Measurements from ENCODE around the gene PATL1.
"Not testable (repeated sequence)": the region's sequence is repeated elsewhere in the genome, so short reads cannot be mapped to it uniquely, and the experiment has no call there.

Gene PATL1, protein sequence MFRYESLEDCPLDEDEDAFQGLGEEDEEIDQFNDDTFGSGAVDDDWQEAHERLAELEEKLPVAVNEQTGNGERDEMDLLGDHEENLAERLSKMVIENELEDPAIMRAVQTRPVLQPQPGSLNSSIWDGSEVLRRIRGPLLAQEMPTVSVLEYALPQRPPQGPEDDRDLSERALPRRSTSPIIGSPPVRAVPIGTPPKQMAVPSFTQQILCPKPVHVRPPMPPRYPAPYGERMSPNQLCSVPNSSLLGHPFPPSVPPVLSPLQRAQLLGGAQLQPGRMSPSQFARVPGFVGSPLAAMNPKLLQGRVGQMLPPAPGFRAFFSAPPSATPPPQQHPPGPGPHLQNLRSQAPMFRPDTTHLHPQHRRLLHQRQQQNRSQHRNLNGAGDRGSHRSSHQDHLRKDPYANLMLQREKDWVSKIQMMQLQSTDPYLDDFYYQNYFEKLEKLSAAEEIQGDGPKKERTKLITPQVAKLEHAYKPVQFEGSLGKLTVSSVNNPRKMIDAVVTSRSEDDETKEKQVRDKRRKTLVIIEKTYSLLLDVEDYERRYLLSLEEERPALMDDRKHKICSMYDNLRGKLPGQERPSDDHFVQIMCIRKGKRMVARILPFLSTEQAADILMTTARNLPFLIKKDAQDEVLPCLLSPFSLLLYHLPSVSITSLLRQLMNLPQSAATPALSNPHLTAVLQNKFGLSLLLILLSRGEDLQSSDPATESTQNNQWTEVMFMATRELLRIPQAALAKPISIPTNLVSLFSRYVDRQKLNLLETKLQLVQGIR

DNA sequence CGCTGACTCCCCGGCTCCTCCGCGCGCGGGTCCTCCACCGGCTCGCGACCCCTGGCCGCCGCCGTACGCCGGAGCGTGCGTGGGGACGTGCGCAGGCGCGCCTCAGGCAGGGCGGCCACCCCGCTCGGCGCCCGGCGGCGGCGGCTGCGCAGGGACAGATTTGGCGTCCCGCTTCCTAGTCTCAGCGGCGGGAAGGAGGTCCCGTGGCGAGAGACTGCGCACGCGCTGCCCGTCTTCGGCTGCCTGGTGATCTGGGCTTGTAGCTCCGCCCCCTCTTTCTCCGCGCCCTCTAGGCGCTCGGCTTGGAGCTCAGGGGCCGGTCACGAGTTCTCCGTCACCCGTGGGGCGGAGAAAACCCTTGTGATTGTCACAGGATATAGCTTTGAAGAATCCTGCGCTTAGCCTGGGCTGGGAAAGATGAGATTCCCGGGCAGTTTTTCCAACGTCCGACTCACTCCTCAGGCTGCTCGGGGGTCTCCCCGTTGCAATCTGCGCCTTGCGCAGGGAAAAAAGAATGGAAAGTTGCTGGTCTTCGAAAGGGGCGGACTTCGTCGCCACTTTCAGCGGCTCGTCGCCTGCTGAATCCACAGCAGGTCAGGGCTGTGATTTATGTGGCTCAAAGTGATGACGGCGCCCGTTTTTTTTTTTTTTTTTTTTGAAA is at the start of gene PATL1:
PATL1 (minus strand) TSS at position 88 of the 661 bp plus-strand sequence. CDS start 142 bp downstream, outside the sequence.
- DNase-seq: peak; percentile 99

- DNase-seq: peak; percentile 66
Measured at GRCh38 chr11:59716051-59716450, 47.2 kb upstream of the PATL1 start.

DNA sequence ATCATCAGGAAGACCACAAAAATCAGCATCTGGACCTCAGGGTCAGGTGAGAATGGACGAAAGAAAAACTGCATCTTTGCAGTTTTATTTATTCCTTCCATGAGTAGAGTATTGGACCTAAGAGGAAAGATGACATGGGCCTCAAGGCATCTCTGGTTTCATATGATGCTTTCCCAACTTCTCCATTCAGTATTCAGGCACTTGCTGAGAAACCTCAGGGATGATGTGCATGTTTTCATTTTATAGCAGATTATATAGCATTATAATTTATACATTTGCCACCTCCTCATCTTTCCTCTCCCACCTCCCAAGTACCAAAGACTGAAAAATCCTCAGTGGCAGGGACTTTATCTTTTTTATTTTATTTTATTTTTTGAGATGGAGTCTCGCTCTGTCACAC is 44.9 kb upstream of the PATL1 start, which contains the start of gene OR10V1:
OR10V1 (minus strand) TSS at position 101 of the 400 bp plus-strand sequence; CDS start at position 101, 0 bp downstream.
- no peak for DNase-seq

- peak; percentile 16 for DNase-seq
Measured at GRCh38 chr11:59710136-59710847, 41.5 kb upstream of the PATL1 start.

DNA sequence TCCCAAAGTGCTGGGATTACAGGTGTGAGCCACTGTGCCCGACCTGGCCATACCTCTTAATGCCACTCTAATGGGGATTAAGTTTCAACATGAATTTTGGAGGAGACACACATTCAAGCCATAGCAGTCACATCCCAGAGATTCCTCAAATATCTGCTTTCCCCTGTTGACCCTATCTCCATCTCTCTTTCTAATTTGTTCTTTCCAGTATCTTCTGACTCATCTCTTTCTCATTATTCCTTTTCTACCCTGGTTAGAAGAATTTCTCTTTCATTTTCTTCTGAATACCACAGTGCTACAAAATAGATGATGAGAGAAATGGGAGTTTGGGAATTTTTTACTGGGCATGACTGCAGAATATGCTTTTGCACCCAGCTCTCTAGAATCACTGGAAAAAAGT is 39.7 kb upstream of the PATL1 start:
- no peak for DNase-seq

GRCh38 chr11:59707371-59707770 is 38.5 kb upstream of the PATL1 start:
- no peak for DNase-seq

DNA sequence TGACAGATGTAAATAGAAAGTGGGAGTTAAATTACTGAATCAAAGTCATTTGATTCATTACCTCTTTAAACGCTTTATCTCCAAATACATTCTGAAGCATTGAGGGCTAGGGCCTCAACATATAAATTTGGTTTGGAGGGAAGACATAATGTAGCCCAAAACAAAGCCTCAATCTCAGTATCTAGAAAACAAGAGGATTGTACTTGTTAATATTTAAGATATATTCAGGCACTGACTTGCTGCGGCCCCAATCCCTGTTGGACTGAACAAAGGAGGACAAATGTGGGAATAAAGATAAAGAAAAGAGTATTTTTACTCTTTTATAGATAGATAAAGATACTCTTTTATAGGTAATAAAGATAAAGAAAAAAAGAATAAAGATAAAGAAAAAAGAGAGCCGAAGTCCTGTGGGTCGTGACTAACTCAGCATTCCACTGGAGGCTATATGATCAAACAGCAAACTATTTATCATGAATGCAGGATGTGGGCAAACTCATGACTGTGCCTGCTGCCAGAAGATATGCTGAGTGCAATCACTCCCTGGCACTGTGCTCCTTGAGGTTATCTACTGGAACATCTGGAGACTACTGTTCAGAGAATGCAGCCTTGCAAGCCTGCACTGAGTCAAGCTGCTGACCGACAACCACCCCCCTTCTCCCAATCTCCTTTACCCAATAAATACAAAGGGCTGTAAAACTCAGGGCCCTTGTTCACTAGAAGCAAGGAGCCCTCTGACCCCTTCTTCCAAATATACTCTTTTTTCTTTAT is 37.9 kb upstream of the PATL1 start:
- DNase-seq: peak; percentile 94

DNA sequence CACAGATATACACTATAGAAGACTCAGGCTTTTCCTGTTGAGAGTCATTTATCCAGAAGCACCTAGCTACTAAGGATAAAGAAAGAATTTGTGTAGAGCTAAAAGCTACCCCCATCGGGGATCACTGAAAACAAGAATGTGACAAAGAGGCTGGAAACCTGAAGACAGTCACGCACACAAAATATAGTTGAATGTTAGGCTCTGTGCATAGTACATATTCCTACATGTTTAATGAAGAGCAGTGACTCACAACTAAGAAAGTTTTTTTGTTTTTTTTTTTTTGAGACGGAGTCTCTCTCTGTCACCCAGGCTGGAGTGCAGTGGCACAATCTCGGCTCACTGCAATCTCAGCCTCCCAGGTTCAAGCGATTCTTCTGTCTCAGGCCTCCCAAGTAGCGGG is 36.5 kb upstream of the PATL1 start:
- no peak for DNase-seq

- DNase-seq: not testable (repeated sequence)
Measured at GRCh38 chr11:59703515-59703914, 34.7 kb upstream of the PATL1 start.

DNA sequence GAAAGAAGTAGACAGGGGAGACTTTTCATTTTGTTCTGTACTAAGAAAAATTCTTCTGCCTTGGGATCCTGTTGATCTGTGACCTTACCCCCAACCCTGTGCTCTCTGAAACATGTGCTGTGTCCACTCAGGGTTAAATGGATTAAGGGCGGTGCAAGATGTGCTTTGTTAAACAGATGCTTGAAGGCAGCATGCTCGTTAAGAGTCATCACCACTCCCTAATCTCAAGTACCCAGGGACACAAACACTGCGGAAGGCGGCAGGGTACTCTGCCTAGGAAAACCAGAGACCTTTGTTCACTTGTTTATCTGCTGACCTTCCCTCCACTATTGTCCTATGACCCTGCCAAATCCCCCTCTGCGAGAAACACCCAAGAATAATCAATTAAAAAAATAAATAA is 31.3 kb upstream of the PATL1 start:
- not testable (repeated sequence) for DNase-seq

DNA sequence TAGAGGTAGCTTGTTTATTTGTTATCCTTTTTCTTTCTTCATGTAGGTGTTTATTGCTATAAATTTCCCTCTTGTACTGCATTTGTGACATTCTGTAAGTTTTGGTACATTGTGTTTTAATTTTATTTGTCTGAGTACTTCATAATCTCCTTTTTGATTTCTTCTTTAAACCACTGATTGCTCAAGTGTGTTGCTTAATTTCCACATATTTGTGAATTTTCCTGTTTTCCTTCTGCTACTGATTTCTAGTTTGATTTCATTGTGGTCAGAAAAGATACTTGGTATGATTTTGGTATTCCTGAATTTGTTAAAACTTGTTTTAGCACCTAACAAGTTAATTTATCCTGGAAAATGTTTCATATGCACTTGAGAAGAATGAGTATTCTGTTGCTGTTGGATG is 29.7 kb upstream of the PATL1 start:
- DNase-seq: no peak

DNA sequence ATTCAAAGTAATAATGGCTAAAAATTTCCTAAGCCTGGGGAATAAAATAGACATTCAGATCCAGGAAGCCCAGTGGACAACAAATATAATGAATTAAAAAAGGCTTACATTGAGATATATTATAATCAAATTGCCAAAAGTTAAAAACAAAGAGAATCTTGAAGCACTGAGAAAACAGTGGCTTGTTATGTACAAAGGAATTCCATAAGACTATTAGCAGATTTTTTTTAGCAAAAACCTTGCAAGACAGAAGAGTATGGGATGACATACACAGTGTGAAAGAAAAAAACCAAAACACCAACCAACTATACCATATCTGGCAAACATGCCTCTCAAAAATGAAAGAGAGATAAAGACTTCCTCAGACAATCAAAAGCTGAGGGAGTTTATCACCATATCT is 24.1 kb upstream of the PATL1 start:
- DNase-seq: no peak

- peak; percentile 22 for DNase-seq
Measured at GRCh38 chr11:59691156-59691555, 22.3 kb upstream of the PATL1 start.

- no peak for DNase-seq
Measured at GRCh38 chr11:59689015-59689414, 20.2 kb upstream of the PATL1 start.

DNA sequence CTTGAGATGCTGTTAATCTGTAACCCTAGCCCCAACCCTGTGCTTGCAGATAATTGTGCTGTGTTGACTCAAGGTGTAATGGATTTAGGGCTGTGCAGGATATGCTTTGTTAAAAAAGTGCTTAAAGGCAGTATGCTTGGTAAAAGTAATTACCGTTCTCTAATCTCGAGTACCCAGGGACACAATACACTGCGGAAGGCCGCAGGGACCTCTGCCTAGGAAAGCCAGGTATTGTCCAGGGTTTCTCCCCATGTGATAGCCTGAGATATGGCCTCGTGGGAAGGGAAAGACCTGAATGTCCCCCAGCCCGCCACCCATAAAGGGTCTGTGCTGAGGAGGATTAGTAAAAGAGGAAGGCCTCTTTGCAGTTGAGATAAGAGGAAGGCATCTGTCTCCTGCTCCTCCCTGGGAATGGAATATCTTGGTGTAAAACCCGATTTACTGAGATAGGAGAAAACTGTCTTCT is 12.5 kb upstream of the PATL1 start:
- peak; percentile 9 for DNase-seq

DNA sequence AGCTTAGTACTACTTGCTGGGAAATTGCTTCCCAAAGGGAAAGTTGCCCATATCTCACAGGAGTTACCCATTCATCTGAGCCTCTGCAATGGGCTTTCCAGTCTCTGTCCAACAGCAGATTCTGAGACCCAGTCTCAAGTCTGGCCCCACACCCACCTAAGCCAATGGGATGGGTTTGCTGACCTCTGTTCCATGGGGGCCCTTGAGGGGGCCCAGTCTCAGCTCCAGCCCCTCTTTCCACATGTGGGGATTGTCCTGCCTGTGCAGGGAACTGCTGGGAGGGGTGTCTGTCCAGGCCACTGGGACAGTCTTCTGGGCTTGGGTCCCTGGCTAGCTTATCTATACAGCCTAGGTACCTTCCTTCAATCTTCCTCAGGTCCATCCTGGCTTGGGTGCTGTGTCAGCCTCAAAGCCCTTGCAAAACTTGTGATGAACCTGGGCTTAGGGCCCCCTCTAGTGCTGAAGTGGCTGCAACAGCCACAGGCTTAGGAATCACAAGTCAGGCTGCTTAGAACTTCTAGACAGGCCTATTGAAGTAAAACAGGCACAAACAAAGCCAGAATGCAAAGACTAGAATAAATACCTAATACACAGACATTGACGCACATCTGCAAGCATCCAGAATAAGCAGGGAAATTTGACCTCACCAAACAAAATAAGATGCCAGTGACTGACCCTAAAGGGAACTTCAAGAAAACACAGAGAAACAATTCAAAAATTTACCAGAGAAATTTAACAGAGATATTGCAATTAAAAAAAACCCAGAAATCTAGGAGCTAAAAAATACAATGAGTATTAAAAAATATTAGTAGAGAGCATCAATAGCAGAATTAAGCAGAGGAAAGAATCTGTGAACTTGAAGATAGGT is 11.7 kb upstream of the PATL1 start:
- peak; percentile 91 for DNase-seq

- no peak for DNase-seq
Measured at GRCh38 chr11:59679347-59679746, 10.5 kb upstream of the PATL1 start.

DNA sequence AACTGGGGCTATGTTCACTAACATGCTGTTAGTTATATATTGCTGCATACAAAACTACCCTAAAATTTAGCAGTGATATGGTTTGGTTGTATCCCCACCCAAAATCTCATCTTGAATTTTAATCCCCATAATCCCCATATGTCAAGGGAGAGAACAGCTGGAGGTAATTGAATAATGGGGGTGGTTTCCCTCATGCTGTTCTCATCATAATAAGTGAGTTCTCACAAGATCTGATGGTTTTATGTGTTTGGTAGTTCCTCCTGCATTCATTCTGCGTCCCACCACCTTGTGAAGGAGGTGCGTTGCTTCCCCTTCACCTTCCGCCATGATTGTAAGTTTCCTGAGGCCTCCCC is 10.0 kb upstream of the PATL1 start:
- no peak for DNase-seq

DNA sequence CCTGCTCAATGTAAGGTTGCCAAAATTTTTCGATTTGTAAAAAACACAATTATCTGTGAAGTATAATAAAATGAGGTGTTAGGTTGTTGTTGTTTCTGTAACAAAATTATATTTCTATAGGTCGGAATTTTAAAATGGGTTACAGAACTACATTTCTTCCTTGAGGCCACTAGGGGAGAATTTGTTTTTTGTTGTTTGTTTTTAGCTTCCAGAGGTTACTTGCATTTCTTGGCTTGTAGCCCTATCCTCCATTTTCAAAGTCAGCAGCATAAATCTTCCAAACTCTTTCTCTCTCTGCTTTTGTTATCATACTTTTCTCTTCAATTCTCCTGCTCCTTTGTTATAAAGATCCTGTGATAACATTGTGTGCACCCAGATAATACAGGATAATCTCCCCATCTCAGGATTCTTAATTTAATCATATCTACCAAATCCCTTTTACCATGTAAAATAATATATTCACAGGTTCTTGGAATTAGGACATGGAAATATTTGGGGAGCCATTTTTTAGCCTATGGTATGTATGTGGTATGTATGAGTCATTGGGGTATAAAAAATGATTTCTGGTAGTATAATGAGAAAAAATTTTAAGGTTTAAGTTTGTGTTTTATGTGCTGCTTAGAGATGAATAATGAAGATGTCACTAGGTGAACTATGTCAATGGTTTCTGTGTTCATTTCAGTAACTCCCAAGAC is 9.4 kb upstream of the PATL1 start:
- DNase-seq: peak; percentile 19

- DNase-seq: no peak
Measured at GRCh38 chr11:59676205-59676604, 7.4 kb upstream of the PATL1 start.
